NCI-H460 (cell line): ENCODE data around the gene TF. TPM values are rescaled to one million over a fixed set of nuclear protein-coding genes. Genes with fewer than 3 reads are reported as not detected.

ENCODE experiments used
- DNase-seq: peaks from one replicate; pipeline ENCODE4 v3.0.0-alpha.2; 2016; ENCODE audit warnings: low read depth; ENCODE audit errors: extremely low read depth
- small RNA-seq, 2 experiments: library from RNA; depleted of rRNA; stranded (forward); fragments of <200 nt; gene quantifications; one replicate each; pipeline ENCODE3, GENCODE V24; 2014
- total RNA-seq: library from RNA; depleted of rRNA; stranded (reverse); fragments of >200 nt; shearing (Covaris generic); gene quantifications from 2 replicates; pipeline ENCODE4 v1.2.3, GENCODE V29; 2014; rRNA removed

TF gene
- total RNA-seq, 1 experiment from 2014 or later: under 0.01 TPM

DNA sequence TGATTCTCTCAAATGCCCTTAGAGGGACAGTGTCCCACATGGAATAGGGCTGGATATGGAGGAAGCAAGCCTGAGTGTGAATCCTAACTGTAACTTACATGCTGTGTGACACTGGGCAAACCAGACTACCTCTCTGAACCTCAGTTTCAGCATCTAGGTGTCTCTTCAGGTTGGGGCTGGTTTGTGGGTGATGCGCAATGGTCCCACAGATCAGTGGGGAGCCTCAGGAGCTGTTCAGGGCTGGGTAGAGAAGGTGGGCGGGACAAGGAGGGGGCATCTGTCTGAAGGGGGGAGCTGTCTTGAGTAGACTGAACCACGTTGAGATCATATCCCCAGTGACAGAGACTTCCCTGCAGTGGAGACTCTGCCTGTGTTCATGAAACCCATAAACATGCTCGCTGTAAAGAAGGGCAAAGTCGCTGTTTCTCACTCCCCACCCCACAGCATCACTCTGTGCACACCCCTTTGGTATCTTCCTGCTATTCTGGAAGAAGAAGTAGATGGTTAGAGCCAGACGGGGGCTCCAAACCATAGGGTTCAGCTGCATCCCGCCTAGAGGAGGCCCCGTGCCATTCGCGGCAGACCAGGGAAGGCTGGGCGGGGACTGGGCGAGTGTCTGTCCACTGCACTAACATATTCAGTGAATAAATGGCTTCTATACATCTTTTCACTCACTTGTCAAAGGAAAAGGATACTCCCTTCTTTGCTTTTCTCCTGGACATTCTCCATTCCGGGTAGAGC is 87.9 kb downstream of the TF start:
- no peak for DNase-seq

DNA sequence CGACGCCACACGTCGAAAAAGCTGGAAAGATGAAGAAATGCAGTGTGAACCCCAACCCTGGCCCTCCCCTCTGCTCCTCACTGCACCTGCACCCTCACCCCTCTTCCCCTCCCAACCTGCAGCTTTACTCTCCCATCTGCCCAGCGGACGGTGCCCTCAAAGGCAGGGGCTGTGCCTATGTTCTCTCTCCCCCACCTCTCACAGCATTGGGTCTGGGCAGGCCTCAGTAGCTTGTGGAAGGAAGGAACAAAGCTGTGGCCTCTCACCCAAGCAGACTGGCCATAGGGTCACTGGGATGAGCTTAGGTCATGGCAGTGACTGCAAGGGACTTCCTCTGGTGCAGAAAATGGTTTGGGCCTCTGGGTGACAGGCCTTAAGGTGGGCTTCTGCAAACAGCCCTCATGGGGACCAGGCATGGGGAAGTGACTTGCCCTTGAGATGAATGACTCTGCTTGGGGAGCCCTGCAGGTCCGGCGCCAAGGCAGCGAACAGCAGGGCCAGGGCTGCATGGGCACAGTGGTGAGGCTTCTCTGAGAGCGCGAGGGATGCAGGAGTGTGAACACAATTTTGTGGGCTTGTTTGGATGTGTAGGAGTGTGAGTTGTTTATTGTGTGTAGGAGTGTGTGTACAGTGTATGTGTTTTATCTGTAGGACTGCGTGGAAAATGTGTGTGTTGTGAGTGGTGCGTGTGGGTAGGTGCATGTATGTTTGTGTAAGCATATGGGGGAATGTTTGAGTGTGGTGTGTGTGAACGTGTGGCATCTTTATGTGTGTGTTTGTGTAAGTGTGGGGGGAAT is 88.6 kb downstream of the TF start:
- DNase-seq: no peak

DNA sequence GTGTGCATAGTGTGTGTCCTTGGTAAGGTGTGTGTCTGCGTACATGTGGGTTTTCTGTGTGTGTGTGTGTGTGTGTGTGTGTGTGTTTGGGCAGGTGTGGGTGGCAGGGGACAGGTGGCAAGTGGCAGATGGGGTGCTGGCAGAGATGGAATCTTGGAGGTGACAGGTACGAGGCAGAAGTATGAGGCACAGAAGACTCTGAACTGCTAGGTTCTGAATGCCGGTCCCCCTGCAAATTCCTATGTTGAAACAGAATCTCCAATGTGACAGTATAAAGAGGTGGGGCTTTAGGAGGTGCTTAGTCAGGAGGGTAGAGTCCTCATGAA is 89.2 kb downstream of the TF start:
- DNase-seq: no peak

DNA sequence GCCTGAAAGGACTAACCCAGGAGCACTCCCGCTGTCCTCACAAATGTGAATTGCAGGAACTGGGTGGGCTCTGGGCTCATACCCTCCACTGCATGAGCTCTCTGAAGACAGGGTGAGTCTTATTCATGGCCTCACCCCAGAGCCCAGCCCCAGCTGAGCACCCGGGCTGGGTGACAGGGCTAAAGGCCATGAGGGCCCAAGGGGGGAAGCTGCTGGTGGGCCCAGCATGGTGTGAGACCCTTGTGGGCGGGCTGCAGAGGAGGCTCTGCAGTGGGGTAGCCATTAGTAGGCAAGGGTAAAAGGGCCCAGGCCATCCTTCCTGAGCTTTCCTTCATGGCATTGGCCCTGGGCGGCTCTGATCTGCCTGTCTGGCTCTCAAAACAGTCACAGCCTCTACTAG is 89.8 kb downstream of the TF start:
- no peak for DNase-seq

DNA sequence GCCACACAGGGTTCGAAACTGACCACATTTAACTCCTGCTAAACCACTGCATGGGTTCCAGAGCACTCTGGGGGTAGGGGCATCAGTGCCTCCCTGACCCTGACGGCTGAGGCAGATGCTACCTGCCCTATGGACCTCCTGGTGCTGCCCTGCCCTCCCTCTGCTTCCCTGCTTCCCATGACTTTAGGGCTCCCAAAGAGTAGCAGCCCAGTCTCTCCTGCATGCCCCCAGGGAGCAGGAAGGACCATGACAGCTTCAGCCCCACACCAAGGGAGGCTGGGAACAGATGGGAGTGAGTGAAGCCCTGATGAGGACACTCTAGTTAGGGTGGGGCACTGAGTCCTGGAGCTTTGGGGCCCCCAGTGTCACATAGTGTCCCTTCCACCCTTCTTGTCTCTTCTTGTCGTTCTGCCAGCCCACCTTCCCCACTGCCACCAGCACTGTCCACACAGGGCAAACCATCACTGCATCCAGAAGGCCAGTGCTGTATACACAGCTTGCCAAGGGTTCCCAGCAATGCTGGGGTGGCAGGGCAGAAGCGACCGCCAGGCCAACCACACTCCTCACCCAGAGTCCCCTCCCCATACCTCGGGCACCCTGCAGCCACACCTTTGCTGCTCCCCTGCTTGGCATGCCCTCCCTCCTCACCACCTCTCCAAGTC is 90.4 kb downstream of the TF start:
- no peak for DNase-seq

DNA sequence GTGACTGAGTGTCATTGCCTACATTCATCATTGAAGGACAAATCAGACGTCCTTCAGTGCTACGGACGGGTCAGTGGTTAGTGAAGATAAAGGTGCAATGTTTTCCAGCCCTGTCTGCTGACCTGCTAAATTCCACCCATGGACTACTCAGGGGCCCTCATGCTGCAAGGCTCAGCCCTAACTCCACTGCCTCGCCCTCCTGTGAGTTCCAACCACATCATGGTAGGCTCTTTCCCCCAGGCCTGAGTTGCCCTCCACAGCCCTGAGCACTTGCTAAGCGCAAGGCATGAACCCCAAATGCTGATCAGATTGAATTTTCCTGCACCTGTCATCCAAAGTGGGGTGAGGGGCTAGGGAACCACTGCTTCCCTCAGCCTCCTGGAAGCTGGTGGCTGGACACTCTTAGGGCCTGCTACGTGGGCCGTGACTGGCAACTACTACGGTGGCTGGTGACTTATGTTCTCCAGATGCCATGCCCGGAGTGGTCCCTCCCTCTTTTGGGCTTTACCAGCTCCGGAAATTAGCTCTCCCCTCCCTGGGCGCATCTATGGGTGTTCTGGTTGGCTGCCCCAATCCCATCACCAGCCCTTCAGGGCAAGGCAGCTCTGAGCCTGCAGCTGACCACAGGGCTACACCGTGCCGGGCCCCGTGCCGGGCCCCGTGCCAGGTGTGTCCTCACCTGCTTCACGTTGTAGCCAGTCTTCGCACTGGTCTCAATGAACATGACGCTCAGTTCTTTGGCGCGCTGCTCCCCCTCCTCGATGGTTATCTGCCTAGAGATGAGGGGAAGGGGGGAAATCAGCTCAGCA is 91.5 kb downstream of the TF start:
- no peak for DNase-seq

DNA sequence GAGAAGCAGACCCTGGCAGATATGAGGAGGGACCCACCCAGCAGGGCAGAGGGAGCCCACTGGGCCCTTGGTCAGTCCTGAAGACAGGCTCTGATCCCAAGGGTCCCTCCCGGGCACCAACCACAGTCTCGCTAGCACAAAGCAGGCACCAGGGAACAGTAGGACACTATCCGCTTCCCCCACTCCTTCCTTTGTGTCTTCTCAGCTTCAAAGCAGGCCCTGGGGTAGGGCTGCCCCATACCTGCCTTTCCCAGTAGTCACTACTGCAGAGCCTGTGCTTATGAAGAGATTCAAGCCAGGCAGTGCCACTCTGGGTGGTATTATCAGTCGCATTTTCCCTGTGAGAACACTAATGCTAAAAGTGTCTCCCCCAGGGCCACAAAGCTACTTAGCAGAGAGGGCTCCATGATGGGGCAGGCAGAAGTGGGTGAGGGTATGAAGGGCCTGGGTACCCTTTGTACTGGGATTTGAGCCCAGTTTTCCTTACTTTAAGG is 92.2 kb downstream of the TF start:
- DNase-seq: no peak

DNA sequence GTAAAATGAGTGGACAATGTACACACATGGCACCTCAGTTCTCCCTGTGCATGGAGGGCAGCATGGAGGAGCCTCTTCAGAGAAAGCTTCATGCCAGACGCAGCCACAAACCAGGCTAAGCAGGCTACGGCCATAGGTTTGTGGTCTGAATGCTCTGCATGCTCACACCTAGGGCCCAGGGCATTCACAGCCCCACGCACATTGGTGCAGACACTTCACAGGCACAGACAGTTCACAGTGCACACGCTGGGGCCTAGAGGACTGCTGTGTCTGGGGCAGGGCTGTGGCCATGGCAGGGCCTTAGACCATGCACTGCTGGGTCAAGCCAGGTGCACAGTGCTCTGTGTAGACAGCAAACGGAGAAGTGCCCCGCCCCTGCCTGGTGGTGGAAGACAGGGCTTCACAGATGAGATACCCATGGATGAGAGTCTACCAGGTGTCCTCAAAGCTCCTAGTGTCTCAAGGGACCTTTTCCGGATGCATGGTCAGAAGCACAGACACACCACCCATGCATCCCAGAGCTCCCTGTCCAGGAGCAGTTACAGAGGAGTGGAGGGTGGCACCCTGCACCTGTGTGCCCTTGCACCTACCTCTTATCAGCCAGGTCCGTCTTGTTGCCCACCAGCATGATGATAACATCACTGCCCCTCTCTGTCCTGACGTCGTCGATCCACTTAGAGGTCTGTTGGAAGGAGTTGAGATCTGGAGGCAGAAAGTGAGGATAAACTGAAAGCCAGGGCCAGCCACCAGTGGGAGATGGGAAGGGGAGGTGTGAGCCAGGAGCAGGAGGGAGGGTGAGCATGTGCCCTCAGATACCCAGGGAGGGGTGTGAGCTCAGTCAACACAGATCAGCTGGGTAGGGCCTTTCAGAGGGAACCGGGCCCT is 93.0 kb downstream of the TF start:
- no peak for DNase-seq

DNA sequence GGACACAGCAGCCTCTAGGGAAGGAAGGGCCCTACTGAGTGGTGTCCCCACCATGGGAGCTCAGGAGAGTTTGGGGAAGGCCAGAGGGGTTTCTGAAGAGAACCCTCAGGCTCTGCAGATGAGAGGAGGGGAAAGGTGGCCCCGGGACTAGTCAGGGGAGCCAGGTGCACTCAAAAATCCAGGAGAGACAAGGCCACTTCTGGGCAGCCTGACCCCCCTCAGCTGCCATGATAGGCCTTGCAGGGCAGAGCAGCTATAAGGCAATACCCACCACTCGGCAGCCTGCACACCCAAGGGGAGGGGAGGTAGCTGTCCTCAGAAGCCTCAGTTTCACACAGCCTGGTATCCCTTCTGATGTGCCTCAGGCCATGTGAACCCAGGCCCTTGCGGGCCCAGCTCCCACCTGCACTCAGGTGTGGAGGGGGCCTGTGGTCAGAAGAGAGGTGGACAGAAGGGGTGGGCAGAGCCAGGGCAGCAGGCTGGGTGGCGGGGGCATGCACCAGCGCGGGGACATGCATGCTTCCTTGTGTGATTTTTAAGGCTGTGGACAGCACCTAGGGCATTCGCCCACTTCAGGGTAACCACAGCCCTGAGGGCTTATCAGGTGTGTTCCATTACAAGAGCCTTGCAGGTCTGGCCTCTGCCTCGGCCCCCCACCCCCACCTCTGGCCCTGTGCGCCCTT is 94.0 kb downstream of the TF start:
- DNase-seq: no peak

DNA sequence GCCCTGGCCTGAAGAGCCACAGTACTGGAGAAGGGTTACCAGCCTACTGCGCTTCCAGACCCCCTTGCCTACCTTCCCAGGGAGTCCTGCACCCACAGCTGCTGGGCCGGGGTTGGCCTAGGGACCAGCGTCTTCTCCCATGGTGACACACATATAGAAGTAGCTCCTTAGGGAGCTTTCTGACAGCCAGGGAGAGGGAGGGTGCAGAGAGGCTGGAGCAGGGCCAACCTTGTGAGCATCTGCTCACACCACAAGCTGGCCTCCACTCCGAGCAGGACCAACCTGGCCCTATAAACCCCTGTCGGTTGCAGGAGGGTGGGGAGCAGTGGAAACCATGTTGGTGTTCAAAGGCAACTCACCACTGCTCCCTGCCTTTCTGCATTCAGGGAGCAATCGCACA is 94.6 kb downstream of the TF start:
- no peak for DNase-seq

DNA sequence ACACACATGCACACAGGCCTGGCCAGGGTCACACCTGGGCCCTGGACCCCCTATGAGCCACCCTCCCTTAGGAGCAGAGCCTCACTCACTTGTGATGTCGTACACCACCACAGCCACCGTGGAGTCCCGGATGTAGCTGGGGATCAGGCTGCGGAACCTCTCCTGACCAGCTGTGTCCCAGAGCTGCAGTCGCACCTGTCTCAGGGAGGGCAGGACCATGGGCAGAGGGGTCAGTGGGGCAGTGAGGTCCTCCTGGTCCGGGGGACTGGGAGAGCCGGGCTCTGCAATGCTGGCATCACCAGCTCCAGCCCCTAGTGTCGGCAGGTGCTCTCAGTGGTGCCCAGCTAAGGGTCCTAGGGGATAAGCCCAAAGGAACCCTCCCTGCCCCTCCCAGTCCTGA is 95.0 kb downstream of the TF start:
- no peak for DNase-seq

DNA sequence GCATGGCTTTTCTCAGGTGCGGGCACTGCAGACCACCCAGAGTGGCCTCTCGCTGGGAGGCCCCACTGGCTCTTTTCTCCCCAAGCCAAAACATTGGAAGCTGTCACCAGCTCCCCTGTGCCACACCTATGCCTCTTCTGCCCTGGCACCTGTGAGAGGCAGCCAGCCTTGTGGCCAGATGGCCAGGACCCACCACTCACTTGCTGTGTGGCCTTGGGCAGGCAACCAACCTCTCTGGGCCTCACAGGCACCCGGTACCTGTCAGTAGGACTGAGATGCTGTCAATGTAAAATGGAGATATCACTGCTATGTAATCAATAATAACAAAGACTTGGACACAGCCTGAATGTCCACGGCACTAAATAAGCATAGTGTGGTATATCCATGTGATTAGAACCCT is 96.0 kb downstream of the TF start:
- DNase-seq: no peak

DNA sequence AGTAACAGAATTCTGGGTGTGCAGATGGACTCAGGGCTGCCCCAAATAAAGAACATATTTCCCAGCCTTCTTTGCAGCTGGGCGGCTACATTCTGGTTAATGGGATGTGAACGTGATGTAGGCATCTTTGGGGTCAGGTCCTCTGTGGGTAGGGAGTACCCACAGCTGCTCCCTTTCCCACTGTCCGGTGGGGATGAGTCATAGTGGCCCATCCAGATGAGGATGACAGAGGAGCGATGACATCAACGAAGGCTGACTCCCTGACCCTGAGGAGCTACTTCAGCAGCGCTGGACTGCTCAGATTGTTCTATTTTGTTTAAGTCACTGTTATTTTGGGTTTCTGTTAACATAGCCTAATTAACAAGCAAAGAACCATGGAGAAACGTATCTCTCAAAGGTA is 97.4 kb downstream of the TF start:
- no peak for DNase-seq

DNA sequence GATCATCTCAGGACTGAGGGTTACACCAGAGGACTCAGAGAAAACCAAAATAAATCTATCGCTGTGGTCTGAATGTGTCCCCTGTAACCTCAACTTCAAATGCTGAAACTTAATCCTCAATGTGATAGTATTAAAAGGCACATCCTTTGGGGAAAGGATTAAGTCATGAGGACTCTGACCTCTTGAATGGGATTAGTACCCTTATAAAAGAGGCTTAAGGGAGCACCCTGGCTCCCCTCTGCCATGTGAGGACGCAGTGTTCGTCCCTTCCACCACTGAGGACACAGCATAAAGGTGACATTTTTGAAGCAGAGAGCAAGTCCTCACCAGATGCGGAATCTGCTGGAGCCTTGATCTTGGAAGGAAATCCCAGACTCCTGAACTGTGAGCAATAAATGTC is 98.9 kb downstream of the TF start:
- no peak for DNase-seq

Small RNA genes lying within 50 kb of the gene (small RNA-seq; reads per million reads assigned to genes)
- gene RNA5SP140: 0 to 0.12 reads per million in 2 experiments

Other genes with a start within 250 kb of the TF start
- gene CDV3, start 172.7 kb upstream of the TF start, total RNA-seq: 118 and 123 TPM in 2 replicates
- 31.9 and 33.1 TPM in 2 replicates for gene TOPBP1, start 84.5 kb upstream of the TF start, total RNA-seq
- 51.8 and 58.6 TPM in 2 replicates for gene SRPRB, start 59.4 kb downstream of the TF start, total RNA-seq
- gene RAB6B, start 149.5 kb downstream of the TF start, total RNA-seq: 0.12 and 0.30 TPM in 2 replicates